Measurements from ENCODE around the gene SMC6. TPM values are rescaled to one million over a fixed set of nuclear protein-coding genes. Genes with fewer than 3 reads are reported as not detected.

The SMC6 gene
- total RNA-seq, 4 donors from 2014 or later: 15.7 to 49.1 (median 36.2) TPM

DNA sequence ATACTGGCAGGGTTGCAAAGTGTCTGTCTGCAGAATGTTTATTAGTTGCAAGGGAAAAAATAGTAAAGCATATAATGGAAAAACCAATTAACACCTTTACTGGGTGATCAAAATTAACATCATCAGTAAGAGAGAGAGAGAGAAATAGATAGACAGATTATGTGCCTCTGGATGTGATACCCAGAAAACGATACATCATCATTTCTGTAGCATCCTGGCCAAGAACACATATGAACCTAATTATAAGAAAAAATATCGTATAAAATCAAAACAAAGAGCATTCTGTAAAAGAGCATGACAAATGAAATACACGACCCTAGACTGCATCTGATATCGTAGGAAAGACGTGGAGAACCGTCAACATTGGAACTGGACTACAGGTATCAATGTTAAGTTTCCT is 64.6 kb downstream of the SMC6 start:
- DNase-seq: no peak
- H3K9me3 ChIP-seq: no peaks in the 10 kb centered on the region
- intact Hi-C loops (cut with DNase I; ENCODE audit: low total_unique reads) (no loop called here), in situ Hi-C loops (cut with MboI; ENCODE audit: low pct_ligation_motif_present in 1 of 4, low pct_unique_long_range_greater_than_20kb in 1 of 4, low sequenced_read_pairs in 3 of 4) (no loop called here)
- WGBS, 2 donors (ENCODE audit: low coverage in 1 of 2): 89 to 93% methylated on average over 6 of the region's 6 CpGs
- no peaks in the 10 kb centered on the region for H3K27me3 ChIP-seq
- H3K4me3 ChIP-seq: no peak overlapping the region
- peaks cover 0 to 24% (median 4%) of the 10 kb centered on the region in 4 donors for H3K36me3 ChIP-seq
- H3K27ac ChIP-seq: no peak overlapping the region
- TF ChIP-seq POLR2A (IDR thresholded peaks at IDR 0.05) (no peak), EP300 (IDR thresholded peaks at IDR 0.05; ENCODE audit: low read depth) (no peak), POLR2AphosphoS5 (IDR thresholded peaks at IDR 0.05) (no peak)
- TF ChIP-seq, protein P1, sequence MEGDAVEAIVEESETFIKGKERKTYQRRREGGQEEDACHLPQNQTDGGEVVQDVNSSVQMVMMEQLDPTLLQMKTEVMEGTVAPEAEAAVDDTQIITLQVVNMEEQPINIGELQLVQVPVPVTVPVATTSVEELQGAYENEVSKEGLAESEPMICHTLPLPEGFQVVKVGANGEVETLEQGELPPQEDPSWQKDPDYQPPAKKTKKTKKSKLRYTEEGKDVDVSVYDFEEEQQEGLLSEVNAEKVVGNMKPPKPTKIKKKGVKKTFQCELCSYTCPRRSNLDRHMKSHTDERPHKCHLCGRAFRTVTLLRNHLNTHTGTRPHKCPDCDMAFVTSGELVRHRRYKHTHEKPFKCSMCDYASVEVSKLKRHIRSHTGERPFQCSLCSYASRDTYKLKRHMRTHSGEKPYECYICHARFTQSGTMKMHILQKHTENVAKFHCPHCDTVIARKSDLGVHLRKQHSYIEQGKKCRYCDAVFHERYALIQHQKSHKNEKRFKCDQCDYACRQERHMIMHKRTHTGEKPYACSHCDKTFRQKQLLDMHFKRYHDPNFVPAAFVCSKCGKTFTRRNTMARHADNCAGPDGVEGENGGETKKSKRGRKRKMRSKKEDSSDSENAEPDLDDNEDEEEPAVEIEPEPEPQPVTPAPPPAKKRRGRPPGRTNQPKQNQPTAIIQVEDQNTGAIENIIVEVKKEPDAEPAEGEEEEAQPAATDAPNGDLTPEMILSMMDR (IDR thresholded peaks at IDR 0.05): no peak
- H3K4me1 ChIP-seq: no peaks in the 10 kb centered on the region

DNA sequence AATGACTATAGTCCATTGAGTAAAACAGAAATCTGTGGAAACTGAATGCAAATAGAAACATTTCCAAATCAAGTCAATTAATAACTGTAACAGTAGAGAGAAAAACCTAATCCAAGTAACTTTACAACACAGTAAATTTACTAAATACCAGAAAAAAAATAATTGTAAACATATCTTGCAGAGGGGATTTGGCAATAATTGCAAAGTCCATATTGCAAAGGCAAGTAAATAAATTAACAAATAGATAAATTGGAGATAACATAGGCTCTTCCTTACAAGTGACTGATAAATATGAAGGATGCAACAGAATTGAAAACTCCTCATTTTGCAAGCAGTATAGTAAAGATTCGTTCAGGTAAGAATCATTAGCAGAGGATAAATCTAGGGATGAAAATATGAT is 65.0 kb downstream of the SMC6 start:
- Histone ChIP-seq H3K27me3 (no peaks in the 10 kb centered on the region), H3K4me1 (no peaks in the 10 kb centered on the region), H3K4me3 (no peak overlapping the region), H3K9me3 (no peaks in the 10 kb centered on the region), H3K27ac (no peak overlapping the region), H3K36me3 (peaks cover 0 to 27% (median 4%) of the 10 kb centered on the region in 4 donors)
- TF ChIP-seq POLR2A (IDR thresholded peaks at IDR 0.05) (no peak), POLR2AphosphoS5 (IDR thresholded peaks at IDR 0.05) (no peak), EP300 (IDR thresholded peaks at IDR 0.05; ENCODE audit: low read depth) (no peak)
- TF ChIP-seq, protein P1 (IDR thresholded peaks at IDR 0.05): no peak
- 83 to 91% methylated on average over 1 of the region's 1 CpG for WGBS, 2 donors (ENCODE audit: low coverage in 1 of 2)
- intact Hi-C loops (cut with DNase I; ENCODE audit: low total_unique reads) (no loop called here), in situ Hi-C loops (cut with MboI; ENCODE audit: low pct_ligation_motif_present in 1 of 4, low pct_unique_long_range_greater_than_20kb in 1 of 4, low sequenced_read_pairs in 3 of 4) (no loop called here)
- DNase-seq: no peak

- Histone ChIP-seq H3K27me3 (no peaks in the 10 kb centered on the region), H3K9me3 (no peaks in the 10 kb centered on the region), H3K36me3 (peaks cover 0 to 29% (median 6%) of the 10 kb centered on the region in 4 donors), H3K4me3 (no peak overlapping the region), H3K27ac (no peak overlapping the region), H3K4me1 (no peaks in the 10 kb centered on the region)
- TF ChIP-seq, protein P1 (IDR thresholded peaks at IDR 0.05): no peak
- TF ChIP-seq EP300 (IDR thresholded peaks at IDR 0.05; ENCODE audit: low read depth) (no peak), POLR2A (IDR thresholded peaks at IDR 0.05) (no peak), POLR2AphosphoS5 (IDR thresholded peaks at IDR 0.05) (no peak)
- DNase-seq: no peak
- 91 to 100% methylated on average over 1 to 2 of the region's 2 CpGs for WGBS, 2 donors (ENCODE audit: low coverage in 1 of 2)
- intact Hi-C loops (cut with DNase I; ENCODE audit: low total_unique reads): no loop called here
- in situ Hi-C loops (cut with MboI; ENCODE audit: low pct_ligation_motif_present in 1 of 4, low pct_unique_long_range_greater_than_20kb in 1 of 4, low sequenced_read_pairs in 3 of 4): no loop called here
Observed at GRCh38 chr2:17683981-17684380, 69.6 kb downstream of the SMC6 start.

DNA sequence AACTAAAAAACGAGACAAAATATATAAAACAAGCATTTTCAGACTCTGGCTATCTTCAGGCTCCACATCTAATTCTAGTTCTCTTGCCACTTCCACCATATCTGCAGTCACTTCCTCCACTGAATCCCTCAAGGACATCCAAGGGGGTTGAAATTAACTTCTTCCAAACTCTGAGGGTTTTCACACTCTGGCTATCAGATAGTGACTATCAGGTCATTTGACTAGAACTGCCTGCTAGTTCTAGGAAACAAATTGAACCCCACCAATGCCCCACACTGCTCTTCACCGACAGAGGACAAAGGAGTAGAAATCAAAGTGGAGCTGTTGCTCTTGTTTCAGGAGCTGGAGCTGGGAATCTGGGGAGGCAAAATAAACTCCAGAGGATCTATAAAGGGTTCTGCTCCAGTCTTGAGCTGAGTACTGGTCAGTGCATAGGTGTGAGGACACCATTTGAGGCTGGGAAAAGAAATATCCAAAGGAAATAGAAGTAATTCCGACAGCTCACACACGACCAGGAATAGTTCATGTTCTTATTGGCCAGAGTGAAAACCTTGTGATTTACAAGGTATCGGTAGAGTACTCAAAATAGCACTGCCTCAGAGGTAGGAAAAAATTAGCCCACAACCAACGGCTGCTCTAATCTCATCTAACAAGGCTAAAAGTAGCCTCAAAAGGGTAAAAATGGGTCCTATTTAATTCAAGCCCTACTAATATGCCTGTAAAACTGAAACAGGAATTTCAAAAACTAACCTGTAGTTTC is 71.3 kb downstream of the SMC6 start:
- intact Hi-C loops (cut with DNase I; ENCODE audit: low total_unique reads): no loop called here
- in situ Hi-C loops (cut with MboI; ENCODE audit: low pct_ligation_motif_present in 1 of 4, low pct_unique_long_range_greater_than_20kb in 1 of 4, low sequenced_read_pairs in 3 of 4): no loop called here
- Histone ChIP-seq H3K9me3 (no peaks in the 10 kb centered on the region), H3K36me3 (peaks cover 0 to 37% (median 6%) of the 10 kb centered on the region in 4 donors), H3K4me3 (no peak overlapping the region), H3K27me3 (no peaks in the 10 kb centered on the region), H3K27ac (no peak overlapping the region), H3K4me1 (no peaks in the 10 kb centered on the region)
- no peak for DNase-seq
- WGBS, 2 donors (ENCODE audit: low coverage in 1 of 2): 91 to 93% methylated on average over 2 to 6 of the region's 6 CpGs
- TF ChIP-seq POLR2A (IDR thresholded peaks at IDR 0.05) (no peak), POLR2AphosphoS5 (IDR thresholded peaks at IDR 0.05) (no peak), EP300 (IDR thresholded peaks at IDR 0.05; ENCODE audit: low read depth) (no peak)
- TF ChIP-seq, protein P1 (IDR thresholded peaks at IDR 0.05): no peak

Data from transverse colon (tissue), 4 donors.